H9 (cell line): Measurements from ENCODE around the gene SOX30. TPM values are rescaled to one million over a fixed set of nuclear protein-coding genes. Genes with fewer than 3 reads are reported as not detected.

Experiments
- DNase-seq: peaks from one replicate; pipeline ENCODE4 v3.0.0-alpha.2; 2017
- H2AFZ ChIP-seq: one replicate; pipeline ENCODE4 v1.6.1; 2013; ENCODE audit warnings: mild to moderate bottlenecking, low read length, control low read depth, moderate library complexity
- H2AK5ac ChIP-seq: 2 replicates; pipeline ENCODE4 v1.6.1; 2013; ENCODE audit warnings: low read length, control low read depth, mixed read lengths; ENCODE audit not compliant: insufficient read length
- H2BK120ac ChIP-seq: one replicate; pipeline ENCODE4 v1.6.1; 2013; ENCODE audit warnings: low read depth, mild to moderate bottlenecking, low read length, control low read depth, inconsistent platforms; ENCODE audit not compliant: poor library complexity, severe bottlenecking
- H2BK12ac ChIP-seq: 2 replicates; pipeline ENCODE4 v1.6.1; 2013; ENCODE audit warnings: low read length, control low read depth, mixed read lengths, low read depth; ENCODE audit not compliant: insufficient read length
- H2BK15ac ChIP-seq: 2 replicates; pipeline ENCODE4 v1.6.1; 2013; ENCODE audit warnings: low read depth, low read length, control low read depth
- H2BK20ac ChIP-seq: one replicate; pipeline ENCODE4 v1.6.1; 2013; ENCODE audit warnings: low read depth, mild to moderate bottlenecking, low read length, control low read depth, inconsistent platforms; ENCODE audit not compliant: poor library complexity, severe bottlenecking
- H2BK5ac ChIP-seq: 2 replicates; pipeline ENCODE4 v1.6.1; 2013; ENCODE audit warnings: low read length, control low read depth, mixed read lengths; ENCODE audit not compliant: insufficient read length
- H3K14ac ChIP-seq: 2 replicates; pipeline ENCODE4 v1.6.1; 2013; ENCODE audit warnings: low read length, control low read depth; ENCODE audit not compliant: insufficient read depth
- H3K18ac ChIP-seq: 2 replicates; pipeline ENCODE4 v1.6.1; 2013; ENCODE audit warnings: low read depth, mild to moderate bottlenecking, mixed read lengths, low read length, control low read depth; ENCODE audit not compliant: insufficient read length
- H3K23ac ChIP-seq: 2 replicates; pipeline ENCODE4 v1.6.1; 2013; ENCODE audit warnings: low read length, control low read depth, mixed read lengths, low read depth; ENCODE audit not compliant: insufficient read length
- H3K23me2 ChIP-seq: 2 replicates; pipeline ENCODE4 v1.6.1; 2013; ENCODE audit warnings: low read depth, mild to moderate bottlenecking, mixed read lengths, low read length, control low read depth; ENCODE audit not compliant: insufficient read length, poor library complexity, severe bottlenecking
- H3K27ac ChIP-seq: 2 replicates; pipeline ENCODE4 v1.5.1; 2013; ENCODE audit warnings: low read length, control low read depth, mixed read lengths, low read depth; ENCODE audit not compliant: insufficient read length
- H3K27me3 ChIP-seq: 2 replicates; pipeline ENCODE4 v1.6.1; 2013; ENCODE audit warnings: low read length, control low read depth, inconsistent platforms; ENCODE audit not compliant: insufficient read depth
- H3K4ac ChIP-seq: 2 replicates; pipeline ENCODE4 v1.6.1; 2013; ENCODE audit warnings: low read depth, mild to moderate bottlenecking, control low read depth, inconsistent platforms, low read length, moderate library complexity
- H3K4me1 ChIP-seq: 2 replicates; pipeline ENCODE4 v1.6.1; 2013; ENCODE audit warnings: low read length, control low read depth, inconsistent platforms; ENCODE audit not compliant: insufficient read depth
- H3K4me2 ChIP-seq: 2 replicates; pipeline ENCODE4 v1.6.1; 2013; ENCODE audit warnings: low read length, control low read depth, mixed read lengths; ENCODE audit not compliant: insufficient read length, insufficient read depth
- H3K56ac ChIP-seq: 2 replicates; pipeline ENCODE4 v1.6.1; 2013; ENCODE audit warnings: low read depth, mild to moderate bottlenecking, mixed read lengths, low read length, control low read depth; ENCODE audit not compliant: insufficient read length
- H3K79me1 ChIP-seq: 2 replicates; pipeline ENCODE4 v1.6.1; 2013; ENCODE audit warnings: low read depth, mild to moderate bottlenecking, moderate library complexity, low read length, control low read depth, inconsistent platforms; ENCODE audit not compliant: insufficient read depth, poor library complexity, severe bottlenecking
- H3K79me2 ChIP-seq: 2 replicates; pipeline ENCODE4 v1.6.1; 2013; ENCODE audit warnings: low read length, control low read depth, inconsistent platforms; ENCODE audit not compliant: insufficient read depth
- H3K9ac ChIP-seq: 2 replicates; pipeline ENCODE4 v1.6.1; 2013; ENCODE audit warnings: low read length, control low read depth, mixed read lengths; ENCODE audit not compliant: insufficient read length; ENCODE audit errors: extremely low read depth
- H3K9me3 ChIP-seq: one replicate; pipeline ENCODE4 v1.6.1; 2013; ENCODE audit warnings: low read depth, low read length, inconsistent platforms; ENCODE audit not compliant: control insufficient read depth
- H3T11ph ChIP-seq: one replicate; pipeline ENCODE4 v1.6.1; 2013; ENCODE audit warnings: mild to moderate bottlenecking, low read length, control low read depth, inconsistent platforms
- H4K20me1 ChIP-seq: one replicate; pipeline ENCODE4 v1.6.1; 2013; ENCODE audit not compliant: control insufficient read depth, insufficient read length, insufficient read depth
- H4K5ac ChIP-seq: 2 replicates; pipeline ENCODE4 v1.6.1; 2013; ENCODE audit warnings: low read depth, mild to moderate bottlenecking, mixed read lengths, low read length, control low read depth; ENCODE audit not compliant: insufficient read length
- H4K8ac ChIP-seq: replicated peaks from 2 replicates; pipeline ENCODE4 v1.6.1; 2013; ENCODE audit warnings: low read length, control low read depth, mixed read lengths, low read depth; ENCODE audit not compliant: insufficient read length
- H4K91ac ChIP-seq: 2 replicates; pipeline ENCODE4 v1.6.1; 2013; ENCODE audit warnings: low read depth, mild to moderate bottlenecking, moderate library complexity, mixed read lengths, low read length, control low read depth; ENCODE audit not compliant: insufficient read length
- H3K27ac Mint-ChIP-seq, 3 experiments: 2 replicates in 2 of 3; 3 replicates in 1 of 3; pipeline ENCODE4 v1.8.0; 2020 to 2021; ENCODE audit warnings: mixed read lengths in 3 of 3, mild to moderate bottlenecking in 1 of 3, moderate library complexity in 1 of 3
- H3K27me3 Mint-ChIP-seq: 2 replicates; pipeline ENCODE4 v1.8.0; 2021; ENCODE audit warnings: low read depth, mild to moderate bottlenecking, moderate library complexity, mixed read lengths
- H3K36me3 Mint-ChIP-seq, 3 experiments: 2 replicates in 2 of 3; 3 replicates in 1 of 3; pipeline ENCODE4 v1.8.0; 2020 to 2021; ENCODE audit warnings: low read depth in 3 of 3, mixed read lengths in 3 of 3; ENCODE audit not compliant: insufficient read depth in 1 of 3
- H3K4me1 Mint-ChIP-seq, 2 experiments: 2 replicates each; pipeline ENCODE4 v1.8.0; 2020; ENCODE audit warnings: mixed read lengths in 2 of 2
- H3K4me3 Mint-ChIP-seq, 2 experiments: 2 replicates in 1 of 2; 3 replicates in 1 of 2; pipeline ENCODE4 v1.8.0; 2020 to 2021; ENCODE audit warnings: mild to moderate bottlenecking in 2 of 2, mixed read lengths in 2 of 2, moderate library complexity in 1 of 2
- H3K9me3 Mint-ChIP-seq, 2 experiments: 2 replicates in 1 of 2; 3 replicates in 1 of 2; pipeline ENCODE4 v1.8.0; 2020; ENCODE audit warnings: mild to moderate bottlenecking in 2 of 2, mixed read lengths in 2 of 2, moderate library complexity in 1 of 2
- WGBS: extraction: QIAGEN DNeasy Blood & Tissue Kit; methylation state at CpG from one replicate; pipeline ENCODE4 v1.1.7; 2013; ENCODE audit warnings: missing lambda C conversion rate, low lambda C conversion rate, mixed read lengths; ENCODE audit not compliant: insufficient read length; ENCODE audit errors: extremely low coverage; 5-methylcytosine and 5-hydroxymethylcytosine counted together
- total RNA-seq: library from RNA; stranded (reverse); gene quantifications from 2 replicates; pipeline ENCODE4 v1.2.1, GENCODE V29; 2021
- TF ChIP-seq, protein P1 (sequence below): fragments of 200-600 bp; sonication (generic); conservative IDR thresholded peaks from 3 replicates; pipeline ENCODE4 v1.8.0; 2021; ENCODE audit warnings: antibody characterized with exemption, mild to moderate bottlenecking

The SOX30 gene
- total RNA-seq, 1 experiment from 2014 or later, result not detected

DNA sequence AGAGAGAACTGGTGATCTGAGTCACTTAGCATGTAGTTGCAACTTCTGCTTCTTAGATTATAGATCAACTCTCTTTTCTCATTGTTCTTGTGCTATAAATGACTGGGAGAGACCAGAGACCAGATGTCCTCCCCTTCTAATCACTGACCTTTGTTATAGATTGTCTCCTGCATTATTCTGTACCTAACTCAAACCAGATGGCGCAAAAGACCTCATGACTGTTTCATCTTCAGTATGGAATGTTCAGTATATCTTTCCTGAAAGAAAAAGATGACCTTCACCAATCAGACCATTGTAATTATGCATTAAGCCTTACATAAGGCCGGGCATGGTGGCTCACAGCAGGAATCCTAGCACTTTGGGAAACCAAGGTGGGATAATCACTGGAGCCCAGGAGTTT, 46.2 kb downstream of the SOX30 start:
- Histone ChIP-seq H2BK5ac (no peak overlapping the region), H3K27me3 (no peaks in the 10 kb centered on the region), H4K91ac (no peak overlapping the region), H3K4me2 (no peak overlapping the region), H3K18ac (no peak overlapping the region), H3K23me2 (no peaks in the 10 kb centered on the region), H3K23ac (no peak overlapping the region), H3K56ac (no peak overlapping the region), H3K9ac (no peak overlapping the region), H3K79me2 (no peaks in the 10 kb centered on the region), H3K14ac (no peak overlapping the region), H3K4ac (no peak overlapping the region), H2AFZ (no peak overlapping the region), H4K5ac (no peak overlapping the region), H4K20me1 (no peaks in the 10 kb centered on the region), H2AK5ac (no peak overlapping the region), H2BK120ac (no peak overlapping the region), H3K79me1 (no peaks in the 10 kb centered on the region), H3T11ph (no peak overlapping the region), H3K9me3 (no peaks in the 10 kb centered on the region), H2BK20ac (no peak overlapping the region), H4K8ac (no peak overlapping the region), H2BK15ac (no peak overlapping the region), H3K27ac (no peak overlapping the region), H3K4me1 (no peaks in the 10 kb centered on the region), H2BK12ac (no peak overlapping the region)
- Mint-ChIP-seq H3K4me1 (no peaks in the 10 kb centered on the region), H3K27ac (no peak overlapping the region), H3K36me3 (no peaks in the 10 kb centered on the region), H3K4me3 (no peak overlapping the region), H3K27me3 (no peaks in the 10 kb centered on the region), H3K9me3 (no peaks in the 10 kb centered on the region)
- WGBS, result no CpG with 5 or more reads among the region's 2 CpGs
- no peak for DNase-seq
- TF ChIP-seq, protein P1, sequence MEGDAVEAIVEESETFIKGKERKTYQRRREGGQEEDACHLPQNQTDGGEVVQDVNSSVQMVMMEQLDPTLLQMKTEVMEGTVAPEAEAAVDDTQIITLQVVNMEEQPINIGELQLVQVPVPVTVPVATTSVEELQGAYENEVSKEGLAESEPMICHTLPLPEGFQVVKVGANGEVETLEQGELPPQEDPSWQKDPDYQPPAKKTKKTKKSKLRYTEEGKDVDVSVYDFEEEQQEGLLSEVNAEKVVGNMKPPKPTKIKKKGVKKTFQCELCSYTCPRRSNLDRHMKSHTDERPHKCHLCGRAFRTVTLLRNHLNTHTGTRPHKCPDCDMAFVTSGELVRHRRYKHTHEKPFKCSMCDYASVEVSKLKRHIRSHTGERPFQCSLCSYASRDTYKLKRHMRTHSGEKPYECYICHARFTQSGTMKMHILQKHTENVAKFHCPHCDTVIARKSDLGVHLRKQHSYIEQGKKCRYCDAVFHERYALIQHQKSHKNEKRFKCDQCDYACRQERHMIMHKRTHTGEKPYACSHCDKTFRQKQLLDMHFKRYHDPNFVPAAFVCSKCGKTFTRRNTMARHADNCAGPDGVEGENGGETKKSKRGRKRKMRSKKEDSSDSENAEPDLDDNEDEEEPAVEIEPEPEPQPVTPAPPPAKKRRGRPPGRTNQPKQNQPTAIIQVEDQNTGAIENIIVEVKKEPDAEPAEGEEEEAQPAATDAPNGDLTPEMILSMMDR, result no peak
